ENCODE results near the gene SLC6A19.

The SLC6A19 gene

GRCh38 chr5:1211701-1212100 lies 10.3 kb downstream of the SLC6A19 start:
- DNase-seq: no peak

- no peak for DNase-seq
Observed at GRCh38 chr5:1212271-1212670, 10.9 kb downstream of the SLC6A19 start.

GRCh38 chr5:1212881-1213280 lies 11.5 kb downstream of the SLC6A19 start:
- DNase-seq: no peak

GRCh38 chr5:1213508-1214162 lies 12.2 kb downstream of the SLC6A19 start:
- no peak for DNase-seq

- DNase-seq: no peak
Observed at GRCh38 chr5:1214163-1214935, 13.0 kb downstream of the SLC6A19 start.

- no peak for DNase-seq
Observed at GRCh38 chr5:1214936-1215220, 13.5 kb downstream of the SLC6A19 start.

GRCh38 chr5:1215320-1216096 lies 14.1 kb downstream of the SLC6A19 start:
- DNase-seq: no peak

GRCh38 chr5:1216211-1216917 lies 15.0 kb downstream of the SLC6A19 start:
- no peak for DNase-seq

GRCh38 chr5:1216918-1217295 lies 15.5 kb downstream of the SLC6A19 start:
- no peak for DNase-seq

- DNase-seq: peak; percentile 2
Observed at GRCh38 chr5:1217596-1218206, 16.3 kb downstream of the SLC6A19 start.

GRCh38 chr5:1218351-1219080 lies 17.1 kb downstream of the SLC6A19 start:
- DNase-seq: no peak

- no peak for DNase-seq
Observed at GRCh38 chr5:1219098-1219767, 17.8 kb downstream of the SLC6A19 start.

- no peak for DNase-seq
Observed at GRCh38 chr5:1219768-1220100, 18.3 kb downstream of the SLC6A19 start.

- no peak for DNase-seq
Observed at GRCh38 chr5:1220351-1220750, 19.0 kb downstream of the SLC6A19 start.

- DNase-seq: no peak
Observed at GRCh38 chr5:1220831-1221230, 19.4 kb downstream of the SLC6A19 start.

- no peak for DNase-seq
Observed at GRCh38 chr5:1221721-1222120, 20.3 kb downstream of the SLC6A19 start.

GRCh38 chr5:1222147-1222546 lies 20.8 kb downstream of the SLC6A19 start:
- no peak for DNase-seq

- no peak for DNase-seq
Observed at GRCh38 chr5:1222621-1223277, 21.4 kb downstream of the SLC6A19 start.

- DNase-seq: no peak
Observed at GRCh38 chr5:1223278-1223670, 21.9 kb downstream of the SLC6A19 start.

- no peak for DNase-seq
Observed at GRCh38 chr5:1224631-1225030, 23.2 kb downstream of the SLC6A19 start.

GRCh38 chr5:1225081-1225480 lies 23.7 kb downstream of the SLC6A19 start, which contains the start of gene SLC6A18:
Gene SLC6A18 (plus strand): TSS chr5:1225381. CDS start chr5:1225478, 97 bp downstream.
- no peak for DNase-seq

Data from NCI-H526 treated with DMSO at 0.1 percent for 48 hours (cell line).